Body of pancreas (tissue), 4 donors: ENCODE measurements around the gene PREX1.

Experiments
- CTCF ChIP-seq, 7 experiments: fragments of 450-650 bp in 4 of 7; fragments of 200-600 bp in 3 of 7; sonication (generic) in 3 of 7; IDR thresholded peaks; one replicate each; pipeline ENCODE4 v1.5.1; 2016 to 2019; ENCODE audit warnings: antibody characterized with exemption in 7 of 7
- POLR2A ChIP-seq, 3 donors: fragments of 450-650 bp; IDR thresholded peaks; one replicate each; pipeline ENCODE4 v1.6.1; 2016; ENCODE audit warnings: antibody characterized with exemption in 3 of 3, mild to moderate bottlenecking in 2 of 3

GRCh38 chr20:48617481-48617880, 210.3 kb downstream of the PREX1 start:
- TF ChIP-seq CTCF (IDR thresholded peaks at IDR 0.05) = no peak
- no peak for TF ChIP-seq POLR2A (IDR thresholded peaks at IDR 0.05)
